Measurements from ENCODE around the gene TJP1. TPM values are rescaled to one million over a fixed set of nuclear protein-coding genes. Genes with fewer than 3 reads are reported as not detected.
A peak's percentile ranks its signal among the peaks of the same experiment; 100 is the strongest.

Gene TJP1
- total RNA-seq: 100 to 1,000 TPM in 1 of 2 donors, 10 to 100 TPM in 1; 91.3 to 101 TPM
- long read RNA-seq, donor 1, partial matches to known transcripts: 13 of 24 reads
- long read RNA-seq, donor 1, other reads (novel, unspliced or antisense): 11 of 24 reads
- long read RNA-seq, donor 2, partial matches to known transcripts: 16 of 23 reads
- long read RNA-seq, donor 2, other reads (novel, unspliced or antisense): 4 of 23 reads

- peak; percentile 92 for DNase-seq (ENCODE audit: low spot score)
- intact Hi-C loops (cut with DNase I): no loop called here
These were observed at the start of gene TJP1 for GRCh38 chr15:29822100-29822683. TJP1 (minus strand) TSS chr15:29822468; CDS start chr15:29822028, 440 bp downstream.

- intact Hi-C loops (cut with DNase I): no loop called here
- peak; percentile 87 for DNase-seq (ENCODE audit: low spot score)
These were observed 49.1 kb upstream of the TJP1 start for GRCh38 chr15:29871401-29871800.

- DNase-seq (ENCODE audit: low spot score): no peak
- intact Hi-C loops (cut with DNase I): no loop called here
These were observed 48.4 kb upstream of the TJP1 start for GRCh38 chr15:29870495-29871151.

GRCh38 chr15:29867241-29868000, 45.2 kb upstream of the TJP1 start:
- intact Hi-C loops (cut with DNase I): no loop called here
- DNase-seq (ENCODE audit: low spot score): no peak

- intact Hi-C loops (cut with DNase I): no loop called here
- no peak for DNase-seq (ENCODE audit: low spot score)
These were observed 44.1 kb upstream of the TJP1 start for GRCh38 chr15:29866337-29866736.

- DNase-seq (ENCODE audit: low spot score): no peak
- intact Hi-C loops (cut with DNase I): no loop called here
These were observed 42.2 kb upstream of the TJP1 start for GRCh38 chr15:29864501-29864900.

- DNase-seq (ENCODE audit: low spot score): no peak
- intact Hi-C loops (cut with DNase I): no loop called here
These were observed 41.2 kb upstream of the TJP1 start for GRCh38 chr15:29863438-29863837.

GRCh38 chr15:29862271-29862670, 40.0 kb upstream of the TJP1 start:
- no peak for DNase-seq (ENCODE audit: low spot score)
- intact Hi-C loops (cut with DNase I): no loop called here

- intact Hi-C loops (cut with DNase I): no loop called here
- DNase-seq (ENCODE audit: low spot score): no peak
These were observed 38.6 kb upstream of the TJP1 start for GRCh38 chr15:29860872-29861271.

- no peak for DNase-seq (ENCODE audit: low spot score)
- intact Hi-C loops (cut with DNase I): no loop called here
These were observed 37.9 kb upstream of the TJP1 start for GRCh38 chr15:29859973-29860715.

GRCh38 chr15:29859293-29859692, 37.0 kb upstream of the TJP1 start:
- intact Hi-C loops (cut with DNase I): no loop called here

GRCh38 chr15:29857221-29857789, 35.0 kb upstream of the TJP1 start:
- intact Hi-C loops (cut with DNase I): no loop called here
- no peak for DNase-seq (ENCODE audit: low spot score)

More at GRCh38 chr15:29859293-29859692, 37.0 kb upstream of the TJP1 start:
- no peak for DNase-seq (ENCODE audit: low spot score)

- no peak for DNase-seq (ENCODE audit: low spot score)
- intact Hi-C loops (cut with DNase I): no loop called here
These were observed 32.1 kb upstream of the TJP1 start for GRCh38 chr15:29854413-29854812.

- DNase-seq (ENCODE audit: low spot score): no peak
- intact Hi-C loops (cut with DNase I): no loop called here
These were observed 31.1 kb upstream of the TJP1 start for GRCh38 chr15:29853211-29853987.

- DNase-seq (ENCODE audit: low spot score): no peak
- intact Hi-C loops (cut with DNase I): no loop called here
These were observed 29.9 kb upstream of the TJP1 start for GRCh38 chr15:29852201-29852600.

GRCh38 chr15:29849716-29850115, 27.4 kb upstream of the TJP1 start:
- intact Hi-C loops (cut with DNase I): no loop called here
- DNase-seq (ENCODE audit: low spot score): no peak

GRCh38 chr15:29849218-29849617, 26.9 kb upstream of the TJP1 start:
- intact Hi-C loops (cut with DNase I): no loop called here
- DNase-seq (ENCODE audit: low spot score): no peak

GRCh38 chr15:29844290-29844903, 22.1 kb upstream of the TJP1 start:
- intact Hi-C loops (cut with DNase I): no loop called here
- no peak for DNase-seq (ENCODE audit: low spot score)

Measured in posterior vena cava (tissue), 2 donors.